GM19468 (cell line): Measurements from ENCODE around the gene PIP5KL1.
A peak's percentile ranks its signal among the peaks of the same experiment; 100 is the strongest.

Experiments used
- ATAC-seq: cut with Tn5 transposase; IDR thresholded peaks from one replicate; pipeline ENCODE4 v1.9.1; 2021; ENCODE audit warnings: mild to moderate bottlenecking, moderate library complexity, moderate number of reproducible peaks; ENCODE audit not compliant: unreplicated experiment; ENCODE audit errors: extremely low read depth

PIP5KL1 gene

GRCh38 chr9:127935765-127936221 lies 5.2 kb upstream of the PIP5KL1 start:
- no peak for ATAC-seq

GRCh38 chr9:127934986-127935385 lies 4.4 kb upstream of the PIP5KL1 start:
- ATAC-seq, result no peak

- no peak for ATAC-seq
Measured at GRCh38 chr9:127934248-127934647, 3.7 kb upstream of the PIP5KL1 start.

GRCh38 chr9:127931092-127931881 lies 710 bp upstream of the PIP5KL1 start:
- ATAC-seq, result peak; percentile 8

GRCh38 chr9:127929625-127929979 lies 975 bp downstream of the PIP5KL1 start:
- no peak for ATAC-seq

- no peak for ATAC-seq
Measured at GRCh38 chr9:127928676-127929624, 1.6 kb downstream of the PIP5KL1 start.

- no peak for ATAC-seq
Measured at GRCh38 chr9:127927988-127928675, 2.4 kb downstream of the PIP5KL1 start.

- ATAC-seq, result no peak
Measured at GRCh38 chr9:127927201-127927987, 3.2 kb downstream of the PIP5KL1 start.

GRCh38 chr9:127926906-127927200 lies 3.7 kb downstream of the PIP5KL1 start:
- no peak for ATAC-seq

GRCh38 chr9:127925959-127926905 lies 4.3 kb downstream of the PIP5KL1 start:
- no peak for ATAC-seq

- no peak for ATAC-seq
Measured at GRCh38 chr9:127924736-127925444, 5.7 kb downstream of the PIP5KL1 start.

- ATAC-seq, result no peak
Measured at GRCh38 chr9:127923771-127924170, 6.8 kb downstream of the PIP5KL1 start.

- no peak for ATAC-seq
Measured at GRCh38 chr9:127923046-127923445, 7.5 kb downstream of the PIP5KL1 start.

GRCh38 chr9:127921557-127922120 lies 8.9 kb downstream of the PIP5KL1 start:
- no peak for ATAC-seq

- ATAC-seq, result no peak
Measured at GRCh38 chr9:127920794-127921193, 9.8 kb downstream of the PIP5KL1 start.

- ATAC-seq, result no peak
Measured at GRCh38 chr9:127919253-127919815, 11.2 kb downstream of the PIP5KL1 start.

- no peak for ATAC-seq
Measured at GRCh38 chr9:127918183-127919107, 12.1 kb downstream of the PIP5KL1 start.
